Measurements from ENCODE around the gene PDE10A.

GRCh38 chr6:165644586-165645266 lies 18.3 kb downstream of the PDE10A start:
- TF ChIP-seq CTCF (IDR thresholded peaks at IDR 0.05) (no peak), POLR2A (IDR thresholded peaks at IDR 0.05) (no peak), POLR2AphosphoS5 (IDR thresholded peaks at IDR 0.05) (no peak), EP300 (IDR thresholded peaks at IDR 0.05) (no peak)
